SK-N-SH treated with all-trans-retinoic acid at 6 μM for 48 hours (cell line): ENCODE measurements around the gene PNPLA7.
"Not testable (repeated sequence)": the region's sequence is repeated elsewhere in the genome, so short reads cannot be mapped to it uniquely, and the experiment has no call there.

ENCODE experiments used
- ATAC-seq: fragments of 200-7000 bp; cut with Tn5 transposase; 3 replicates; pipeline ENCODE4 v1.9.1; 2020; ENCODE audit warnings: mild to moderate bottlenecking, moderate library complexity
- BACH2 ChIP-seq: fragments of 250-450 bp; sonication (Bioruptor Pico); IDR thresholded peaks from 2 replicates; pipeline ENCODE4 v1.9.0; 2021; ENCODE audit warnings: mild to moderate bottlenecking, borderline replicate concordance
- CREB5 ChIP-seq: fragments of 250-450 bp; sonication (Bioruptor Pico); IDR thresholded peaks from 2 replicates; pipeline ENCODE4 v1.5.1; 2020; ENCODE audit warnings: low read depth, mild to moderate bottlenecking, moderate library complexity
- CSDC2 ChIP-seq: fragments of 250-450 bp; sonication (Bioruptor Pico); IDR thresholded peaks from 2 replicates; pipeline ENCODE4 v1.5.0; 2020; ENCODE audit warnings: mild to moderate bottlenecking, moderate library complexity
- ESRRG ChIP-seq: fragments of 250-450 bp; sonication (Bioruptor Pico); IDR thresholded peaks from 2 replicates; pipeline ENCODE4 v1.6.1; 2021; ENCODE audit warnings: mild to moderate bottlenecking
- ISL1 ChIP-seq: fragments of 250-450 bp; sonication (Bioruptor Pico); IDR thresholded peaks from 2 replicates; pipeline ENCODE4 v2.1.2; 2022; ENCODE audit warnings: mild to moderate bottlenecking, moderate library complexity
- OSR1 ChIP-seq: fragments of 250-450 bp; sonication (Bioruptor Pico); IDR thresholded peaks from 2 replicates; pipeline ENCODE4 v1.8.0; 2022; ENCODE audit warnings: moderate library complexity, mild to moderate bottlenecking, inconsistent platforms
- PATZ1 ChIP-seq: fragments of 250-450 bp; sonication (Bioruptor Pico); IDR thresholded peaks from 2 replicates; pipeline ENCODE4 v1.8.0; 2020; ENCODE audit warnings: mild to moderate bottlenecking, moderate library complexity, borderline replicate concordance
- POU6F1 ChIP-seq: fragments of 250-450 bp; sonication (Bioruptor Pico); IDR thresholded peaks from 2 replicates; pipeline ENCODE4 v1.8.0; 2021; ENCODE audit warnings: low read depth, mild to moderate bottlenecking, moderate library complexity, borderline replicate concordance
- PPARA ChIP-seq: fragments of 250-450 bp; sonication (Bioruptor Pico); IDR thresholded peaks from 2 replicates; pipeline ENCODE4 v1.5.0; 2020; ENCODE audit warnings: mild to moderate bottlenecking, borderline replicate concordance
- RARB ChIP-seq: fragments of 250-450 bp; sonication (Bioruptor Pico); IDR thresholded peaks from 2 replicates; pipeline ENCODE4 v1.8.0; 2021; ENCODE audit warnings: mild to moderate bottlenecking, moderate library complexity
- SNAI2 ChIP-seq: fragments of 250-450 bp; sonication (Bioruptor Pico); IDR thresholded peaks from 2 replicates; pipeline ENCODE4 v1.5.0; 2020; ENCODE audit warnings: mild to moderate bottlenecking, moderate library complexity
- TCF4 ChIP-seq: fragments of 250-450 bp; sonication (Bioruptor Pico); IDR thresholded peaks from 2 replicates; pipeline ENCODE4 v1.8.0; 2021; ENCODE audit warnings: mild to moderate bottlenecking, moderate library complexity, borderline replicate concordance
- TSHZ2 ChIP-seq: fragments of 250-450 bp; sonication (Bioruptor Pico); IDR thresholded peaks from 2 replicates; pipeline ENCODE4 v1.5.0; 2020; ENCODE audit warnings: mild to moderate bottlenecking, moderate library complexity
- ZC3H10 ChIP-seq: fragments of 250-450 bp; sonication (Bioruptor Pico); IDR thresholded peaks from 2 replicates; pipeline ENCODE4 v1.5.1; 2021; ENCODE audit warnings: mild to moderate bottlenecking, moderate library complexity
- ZFP30 ChIP-seq: fragments of 450-650 bp; formaldehyde crosslinking; IDR thresholded peaks from 2 replicates; pipeline ENCODE4 v1.5.0; 2022; ENCODE audit warnings: mild to moderate bottlenecking, moderate library complexity
- ZNF70 ChIP-seq: fragments of 450-650 bp; formaldehyde crosslinking; IDR thresholded peaks from 2 replicates; pipeline ENCODE4 v1.5.0; 2020; ENCODE audit warnings: mild to moderate bottlenecking, moderate library complexity
- ZNF8 ChIP-seq: fragments of 450-650 bp; formaldehyde crosslinking; IDR thresholded peaks from 2 replicates; pipeline ENCODE4 v1.5.0; 2020; ENCODE audit warnings: mild to moderate bottlenecking, moderate library complexity

The PNPLA7 gene

GRCh38 chr9:137411260-137411644, 138.9 kb downstream of the PNPLA7 start:
- TF ChIP-seq SNAI2 (CRISPR knock-in tag) (no peak), ESRRG (CRISPR knock-in tag) (no peak), TSHZ2 (CRISPR knock-in tag) (no peak), CREB5 (CRISPR knock-in tag) (no peak), BACH2 (CRISPR knock-in tag) (no peak), RARB (CRISPR knock-in tag) (no peak), TCF4 (CRISPR knock-in tag) (no peak), POU6F1 (CRISPR knock-in tag) (no peak), CSDC2 (CRISPR knock-in tag) (no peak), ZC3H10 (CRISPR knock-in tag) (no peak), PATZ1 (no peak), ZNF70 (CRISPR knock-in tag) (no peak)
- ATAC-seq = no peak

- ATAC-seq = no peak
- TF ChIP-seq ZNF8 (no peak), SNAI2 (CRISPR knock-in tag) (no peak), ESRRG (CRISPR knock-in tag) (no peak), BACH2 (CRISPR knock-in tag) (no peak), PATZ1 (no peak), CSDC2 (CRISPR knock-in tag) (no peak), RARB (CRISPR knock-in tag) (no peak), POU6F1 (CRISPR knock-in tag) (no peak), ISL1 (CRISPR knock-in tag) (no peak), OSR1 (CRISPR knock-in tag) (no peak), ZFP30 (no peak), PPARA (no peak)
Measured at GRCh38 chr9:137410891-137411249, 139.3 kb downstream of the PNPLA7 start.

GRCh38 chr9:137410236-137410890, 139.8 kb downstream of the PNPLA7 start:
- ATAC-seq = not testable (repeated sequence)
